HG03095 (cell line): Measurements from ENCODE around the gene CDH4.

Experiments used
- ATAC-seq: cut with Tn5 transposase; IDR thresholded peaks from one replicate; pipeline ENCODE4 v1.9.1; 2021; ENCODE audit warnings: moderate library complexity; ENCODE audit not compliant: unreplicated experiment

CDH4 gene

GRCh38 chr20:61784801-61785566 is 532.9 kb downstream of the CDH4 start:
- ATAC-seq = no peak

GRCh38 chr20:61785567-61785816 is 533.4 kb downstream of the CDH4 start:
- no peak for ATAC-seq

- no peak for ATAC-seq
Measured at GRCh38 chr20:61786230-61786629, 534.2 kb downstream of the CDH4 start.

GRCh38 chr20:61788343-61788742 is 536.3 kb downstream of the CDH4 start:
- ATAC-seq = no peak

GRCh38 chr20:61789329-61789728 is 537.3 kb downstream of the CDH4 start:
- no peak for ATAC-seq

GRCh38 chr20:61790116-61790827 is 538.2 kb downstream of the CDH4 start:
- no peak for ATAC-seq

GRCh38 chr20:61791995-61792394 is 539.9 kb downstream of the CDH4 start:
- no peak for ATAC-seq

- no peak for ATAC-seq
Measured at GRCh38 chr20:61795669-61796630, 543.9 kb downstream of the CDH4 start.

GRCh38 chr20:61796738-61797137 is 544.7 kb downstream of the CDH4 start:
- ATAC-seq = no peak

GRCh38 chr20:61797200-61797599 is 545.1 kb downstream of the CDH4 start:
- ATAC-seq = no peak

GRCh38 chr20:61797971-61798411 is 545.9 kb downstream of the CDH4 start:
- no peak for ATAC-seq

- no peak for ATAC-seq
Measured at GRCh38 chr20:61798632-61799031, 546.6 kb downstream of the CDH4 start.

GRCh38 chr20:61799394-61799923 is 547.4 kb downstream of the CDH4 start:
- no peak for ATAC-seq

GRCh38 chr20:61799928-61800327 is 547.9 kb downstream of the CDH4 start:
- no peak for ATAC-seq

- ATAC-seq = no peak
Measured at GRCh38 chr20:61800359-61801064, 548.5 kb downstream of the CDH4 start.

- no peak for ATAC-seq
Measured at GRCh38 chr20:61801065-61801360, 549.0 kb downstream of the CDH4 start.

- ATAC-seq = no peak
Measured at GRCh38 chr20:61801428-61801827, 549.4 kb downstream of the CDH4 start.

GRCh38 chr20:61801857-61802442 is 549.9 kb downstream of the CDH4 start:
- no peak for ATAC-seq

- no peak for ATAC-seq
Measured at GRCh38 chr20:61802721-61803311, 550.8 kb downstream of the CDH4 start.

GRCh38 chr20:61803416-61803914 is 551.4 kb downstream of the CDH4 start:
- no peak for ATAC-seq
